Cerebellar cortex (tissue), 1 donor: ENCODE data around the gene HAND2.

Experiments used
- DNase-seq: peaks from one replicate; pipeline ENCODE4 v3.0.0-alpha.2; 2015; ENCODE audit warnings: low spot score

HAND2 gene

GRCh38 chr4:173519111-173520101 is 10.6 kb downstream of the HAND2 start:
- DNase-seq = no peak

- no peak for DNase-seq
These were observed 11.5 kb downstream of the HAND2 start for GRCh38 chr4:173518425-173519102.

- no peak for DNase-seq
These were observed 12.1 kb downstream of the HAND2 start for GRCh38 chr4:173517781-173518424.

GRCh38 chr4:173516621-173517524 is 13.2 kb downstream of the HAND2 start:
- no peak for DNase-seq

GRCh38 chr4:173515458-173515857 is 14.6 kb downstream of the HAND2 start:
- DNase-seq = no peak

- no peak for DNase-seq
These were observed 15.3 kb downstream of the HAND2 start for GRCh38 chr4:173514641-173515217.

GRCh38 chr4:173513651-173514050 is 16.4 kb downstream of the HAND2 start:
- DNase-seq = no peak

GRCh38 chr4:173511787-173512361 is 18.2 kb downstream of the HAND2 start:
- DNase-seq = no peak

GRCh38 chr4:173509036-173510001 is 20.7 kb downstream of the HAND2 start:
- peak; percentile 24 for DNase-seq

GRCh38 chr4:173508386-173509035 is 21.5 kb downstream of the HAND2 start:
- no peak for DNase-seq

- DNase-seq = no peak
These were observed 22.3 kb downstream of the HAND2 start for GRCh38 chr4:173507471-173508385.

GRCh38 chr4:173506597-173507211 is 23.3 kb downstream of the HAND2 start:
- DNase-seq = no peak

- peak; percentile 34 for DNase-seq
These were observed 24.0 kb downstream of the HAND2 start for GRCh38 chr4:173505924-173506518.

- no peak for DNase-seq
These were observed 25.9 kb downstream of the HAND2 start for GRCh38 chr4:173504181-173504503.

- DNase-seq = no peak
These were observed 26.5 kb downstream of the HAND2 start for GRCh38 chr4:173503330-173504180.

GRCh38 chr4:173502282-173502681 is 27.7 kb downstream of the HAND2 start:
- no peak for DNase-seq
